Measurements from ENCODE around the gene GRB2. TPM values are rescaled to one million over a fixed set of nuclear protein-coding genes. Genes with fewer than 3 reads are reported as not detected.
"Not testable (repeated sequence)": the region's sequence is repeated elsewhere in the genome, so short reads cannot be mapped to it uniquely, and the experiment has no call there.

GRB2 gene
- total RNA-seq = 10 to 100 TPM; 43.9 to 85.5 (median 52.0) TPM
- polyA plus RNA-seq = 10 to 100 TPM; 23.5 to 54.0 TPM
- long read RNA-seq, donor 1, transcript GRB2-205 (5 exons, 3,182 nt) = minor isoform, 14 of 75 reads
- long read RNA-seq, donor 1, transcript GRB2-202 (6 exons, 3,248 nt) = major isoform, 46 of 75 reads
- long read RNA-seq, donor 1, partial matches to known transcripts = 2 of 75 reads
- long read RNA-seq, donor 1, other reads (novel, unspliced or antisense) = 13 of 75 reads
- long read RNA-seq, donor 2, transcript GRB2-202 (6 exons, 3,248 nt) = major isoform, 46 of 67 reads
- long read RNA-seq, donor 2, partial matches to known transcripts = 18 of 67 reads
- long read RNA-seq, donor 2, other reads (novel, unspliced or antisense) = 0 of 67 reads
- long read RNA-seq, donor 3, transcript GRB2-205 (5 exons, 3,182 nt) = minor isoform, 27 of 128 reads
- long read RNA-seq, donor 3, transcript GRB2-202 (6 exons, 3,248 nt) = major isoform, 67 of 128 reads
- long read RNA-seq, donor 3, partial matches to known transcripts = 3 of 128 reads
- long read RNA-seq, donor 3, other reads (novel, unspliced or antisense) = 30 of 128 reads

DNA sequence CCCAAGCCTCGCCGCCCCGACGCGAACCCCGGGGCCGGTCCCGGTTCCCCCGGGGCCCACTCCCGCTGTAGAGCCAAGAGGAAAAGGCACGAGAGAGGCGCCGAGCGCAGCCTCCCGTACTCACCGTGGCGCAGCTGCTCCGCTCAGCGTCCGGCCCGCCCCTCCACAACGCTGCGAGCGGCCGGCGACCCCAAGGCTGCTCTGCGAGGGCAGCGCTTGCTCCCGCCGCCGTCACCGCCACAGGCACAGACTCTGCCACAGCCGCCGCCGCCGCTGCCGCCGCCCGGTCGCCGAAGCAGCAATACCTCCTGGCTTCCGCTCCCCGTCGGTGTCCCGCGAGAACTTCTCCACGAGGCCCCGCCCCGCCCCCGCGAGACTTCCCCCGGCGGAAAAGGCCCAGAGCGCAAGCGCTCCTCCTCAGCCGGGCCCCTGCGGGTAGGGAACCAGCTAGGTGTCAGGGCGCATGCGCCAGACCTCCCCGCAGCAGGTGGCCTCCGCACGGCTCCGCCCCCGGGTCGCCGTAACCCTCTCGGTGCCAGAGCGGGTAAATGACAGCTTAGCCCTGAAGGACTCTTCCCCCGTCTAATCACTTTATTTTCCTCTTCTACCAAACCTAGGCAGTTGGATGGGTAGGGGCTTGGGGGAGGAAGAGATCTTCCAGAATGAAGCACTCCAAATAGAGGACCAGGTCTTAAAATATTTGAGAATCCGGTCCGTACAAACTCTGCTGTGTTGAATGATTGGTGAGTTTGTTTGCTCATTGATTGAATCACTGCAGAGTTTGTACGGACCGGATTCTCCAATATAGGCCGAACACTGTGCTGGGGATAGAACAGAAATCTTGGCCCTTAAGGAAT, at the start of gene GRB2:
TSS of gene GRB2 (minus strand) at position 314 of the 857 bp plus-strand sequence. CDS start 12,050 bp downstream, outside the sequence.
- Histone ChIP-seq H3K9me3 (no peaks in the 10 kb centered on the region), H3K27me3 (no peaks in the 10 kb centered on the region), H3K27ac (peak within 1 kb of the TSS; percentile 79 to 97 (median 94)), H3K36me3 (no peaks in the 10 kb centered on the region), H3K4me3 (peak within 1 kb of the TSS; percentile 82 to 100 (median 96)), H3K4me1 (peaks cover 0 to 46% (median 36%) of the 10 kb centered on the region in 9 donors)
- ATAC-seq (peak; percentile 97 to 99 (median 98)), DNase-seq (peak; percentile 99 to 100)
- TF ChIP-seq, protein P1, sequence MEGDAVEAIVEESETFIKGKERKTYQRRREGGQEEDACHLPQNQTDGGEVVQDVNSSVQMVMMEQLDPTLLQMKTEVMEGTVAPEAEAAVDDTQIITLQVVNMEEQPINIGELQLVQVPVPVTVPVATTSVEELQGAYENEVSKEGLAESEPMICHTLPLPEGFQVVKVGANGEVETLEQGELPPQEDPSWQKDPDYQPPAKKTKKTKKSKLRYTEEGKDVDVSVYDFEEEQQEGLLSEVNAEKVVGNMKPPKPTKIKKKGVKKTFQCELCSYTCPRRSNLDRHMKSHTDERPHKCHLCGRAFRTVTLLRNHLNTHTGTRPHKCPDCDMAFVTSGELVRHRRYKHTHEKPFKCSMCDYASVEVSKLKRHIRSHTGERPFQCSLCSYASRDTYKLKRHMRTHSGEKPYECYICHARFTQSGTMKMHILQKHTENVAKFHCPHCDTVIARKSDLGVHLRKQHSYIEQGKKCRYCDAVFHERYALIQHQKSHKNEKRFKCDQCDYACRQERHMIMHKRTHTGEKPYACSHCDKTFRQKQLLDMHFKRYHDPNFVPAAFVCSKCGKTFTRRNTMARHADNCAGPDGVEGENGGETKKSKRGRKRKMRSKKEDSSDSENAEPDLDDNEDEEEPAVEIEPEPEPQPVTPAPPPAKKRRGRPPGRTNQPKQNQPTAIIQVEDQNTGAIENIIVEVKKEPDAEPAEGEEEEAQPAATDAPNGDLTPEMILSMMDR (IDR thresholded peaks at IDR 0.05) = peak in 1 of 9 donors; percentile 7
- 0% methylated on average over 67 to 74 of the region's 74 CpGs for WGBS, 2 donors
- intact Hi-C loops (cut with DNase I) = loop anchor here (2.0 to 10.0 kb wide), 6 partner anchors 81 to 301 kb away; partner anchors contain the start of genes ARMC7 (in 1 of the 10) and MIF4GD (in 1 of the 10)

DNA sequence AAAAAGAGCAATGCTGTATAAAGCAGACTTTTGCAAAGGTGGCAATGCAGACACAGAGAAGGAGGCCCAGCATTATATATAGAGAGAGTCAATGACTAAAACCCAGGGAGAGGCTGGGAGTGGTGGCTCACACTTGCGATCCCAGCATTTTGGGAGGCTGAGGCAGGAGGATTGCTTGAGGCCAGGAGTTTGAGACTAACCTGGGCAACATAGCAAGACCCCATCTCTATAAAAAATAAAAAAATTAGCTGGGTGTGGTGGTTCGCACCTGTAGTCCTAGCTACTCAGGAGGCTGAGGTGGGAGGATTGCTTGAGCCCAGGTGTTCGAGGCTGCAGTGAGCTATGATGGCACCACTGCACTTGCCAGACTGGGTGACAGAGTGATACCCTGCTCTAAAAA, 49.2 kb upstream of the GRB2 start:
- H3K27ac ChIP-seq; ATAC-seq; DNase-seq; intact Hi-C loops (cut with DNase I); H3K4me3 ChIP-seq; H3K9me3 ChIP-seq; H3K36me3 ChIP-seq; H3K27me3 ChIP-seq: not testable (repeated sequence)
- 96 to 97% methylated on average over 3 of the region's 3 CpGs for whole genome bisulfite sequencing, 2 donors
- peaks cover 5 to 35% (median 28%) of the 10 kb centered on the region in 9 donors for H3K4me1 ChIP-seq

DNA sequence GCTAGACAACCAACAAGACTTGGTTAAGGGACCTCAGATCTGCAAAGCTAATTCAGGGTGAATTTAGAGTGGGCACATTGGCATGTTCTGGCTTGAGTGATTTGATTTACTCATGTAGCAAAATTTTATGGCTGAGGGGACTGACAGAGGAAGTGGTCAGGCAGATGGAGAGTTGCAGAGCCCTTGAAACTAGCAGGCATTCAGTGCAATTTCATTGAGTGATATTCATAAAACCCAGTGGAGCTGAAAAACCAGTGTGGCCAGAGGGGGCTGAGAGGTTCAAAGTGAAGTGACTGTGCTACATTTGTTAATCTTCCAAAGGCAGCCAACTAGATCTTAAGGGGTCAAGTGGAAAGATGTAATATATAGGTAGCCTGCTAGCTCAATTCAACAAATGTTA, 48.7 kb upstream of the GRB2 start:
- intact Hi-C loops (cut with DNase I) = no loop called here
- TF ChIP-seq, protein P1 (IDR thresholded peaks at IDR 0.05) = no peak
- no peaks in the 10 kb centered on the region for H3K9me3 ChIP-seq

DNA sequence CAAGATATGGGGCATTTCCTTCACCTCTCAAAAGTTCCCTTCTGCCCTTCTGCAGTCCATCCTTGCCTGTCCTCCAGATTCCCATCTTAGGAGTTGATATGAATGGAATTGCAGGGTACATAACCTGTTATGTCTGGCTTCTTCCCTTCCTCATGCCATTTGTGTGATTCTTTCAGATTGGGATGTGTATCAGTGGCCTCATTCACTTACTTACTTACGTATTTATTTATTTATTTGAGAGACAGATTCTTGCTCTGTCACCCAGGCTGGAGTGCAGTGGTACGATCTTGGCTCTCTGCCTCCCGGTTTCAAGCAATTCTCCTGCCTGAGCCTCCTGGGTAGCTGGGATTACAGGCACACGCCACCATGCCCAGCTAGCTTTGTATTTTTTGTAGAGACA, 44.8 kb upstream of the GRB2 start:
- ATAC-seq (no peak), DNase-seq (no peak)
- H3K4me1 ChIP-seq = peaks cover 0 to 1% (median 0%) of the 10 kb centered on the region in 9 donors
- H3K9me3 ChIP-seq = no peaks in the 10 kb centered on the region
- no peak overlapping the region for H3K27ac ChIP-seq
- intact Hi-C loops (cut with DNase I) = no loop called here
- no peaks in the 10 kb centered on the region for H3K27me3 ChIP-seq
- no peaks in the 10 kb centered on the region for H3K36me3 ChIP-seq
- no peak overlapping the region for H3K4me3 ChIP-seq
- TF ChIP-seq, protein P1 (IDR thresholded peaks at IDR 0.05) = no peak
- WGBS, 2 donors = 87 to 88% methylated on average over 4 of the region's 4 CpGs

More for the DNA sequence above, 48.7 kb upstream of the GRB2 start:
- no peak for ATAC-seq
- Histone ChIP-seq H3K27me3 (no peaks in the 10 kb centered on the region), H3K27ac (no peak overlapping the region), H3K4me3 (no peak overlapping the region), H3K4me1 (peaks cover 5 to 30% (median 26%) of the 10 kb centered on the region in 9 donors), H3K36me3 (no peaks in the 10 kb centered on the region)
- no peak for DNase-seq
